ENCODE data around the gene PRR9.
"Not testable (repeated sequence)": the region's sequence is repeated elsewhere in the genome, so short reads cannot be mapped to it uniquely, and the experiment has no call there.

The PRR9 gene

DNA sequence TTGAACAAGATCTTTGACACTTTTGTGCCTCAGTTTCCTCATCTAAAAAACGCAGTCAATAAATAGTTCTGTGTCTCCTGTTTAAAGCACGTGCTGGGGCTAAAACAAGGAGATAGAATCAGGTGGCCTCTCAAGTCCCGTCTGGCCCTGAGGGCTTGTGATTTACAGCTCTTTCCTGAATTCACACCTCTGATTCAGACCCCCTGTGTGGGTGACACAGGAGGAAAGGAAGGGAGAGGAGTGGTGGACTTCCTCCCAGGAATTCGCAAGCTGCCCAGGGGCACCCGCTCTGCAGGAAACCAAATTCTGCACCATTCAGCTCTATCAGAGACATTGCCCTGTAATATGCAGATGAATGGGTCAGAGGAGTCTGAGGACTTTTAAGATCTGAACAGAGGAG, 5.2 kb upstream of the PRR9 start:
- Histone ChIP-seq H3K27ac (ENCODE audit: insufficient read depth in 1 of 2, low read depth in 1 of 2, low read length in 2 of 2, poor library complexity in 1 of 2, severe bottlenecking in 2 of 2) (no peak overlapping the region), H3K4me3 (ENCODE audit: control insufficient read depth in 1 of 7, extremely low read depth in 1 of 7, insufficient read depth in 4 of 7, low read depth in 2 of 7, low read length in 6 of 7) (no peak overlapping the region), H3K9me3 (ENCODE audit: control extremely low read depth in 1 of 5, control insufficient read depth in 4 of 5, insufficient read depth in 2 of 5, low read depth in 1 of 5, low read length in 4 of 5) (no peaks in the 10 kb centered on the region), H3K27me3 (replicated peaks in 2 of 5; ENCODE audit: control insufficient read depth in 4 of 5, insufficient read depth in 5 of 5, low read length in 4 of 5) (peaks cover 0 to 23% (median 6%) of the 10 kb centered on the region in 5 experiments), H3K4me1 (ENCODE audit: control extremely low read depth in 1 of 4, control insufficient read depth in 4 of 4, insufficient read depth in 4 of 4, low read length in 3 of 4) (no peaks in the 10 kb centered on the region), H3K36me3 (ENCODE audit: control insufficient read depth in 4 of 4, insufficient read depth in 4 of 4, low read length in 3 of 4) (no peaks in the 10 kb centered on the region)
- no peak for DNase-seq
- WGBS (ENCODE audit: insufficient coverage): 66% methylated on average over 2 of the region's 5 CpGs
- CTCF ChIA-PET: no interaction called here
- POLR2A ChIA-PET: no interaction called here

DNA sequence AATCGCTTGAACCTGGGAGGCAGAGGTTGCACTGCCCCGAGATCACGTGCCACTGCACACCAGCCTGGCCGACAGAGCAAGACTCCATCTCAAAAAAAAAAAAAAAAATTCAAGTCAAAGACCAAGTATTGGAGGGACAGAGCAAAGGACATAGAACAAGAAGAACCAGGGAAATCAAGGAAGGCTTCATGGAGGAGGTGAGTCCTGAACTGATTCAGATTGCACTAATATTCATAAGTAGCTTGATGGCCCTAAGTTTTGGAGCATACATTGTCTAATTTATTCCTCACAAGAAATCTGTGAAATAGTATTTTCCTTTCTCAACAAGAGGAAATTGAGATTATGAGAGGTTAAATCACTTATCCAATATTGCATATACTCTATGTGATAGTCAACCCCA, 3.9 kb upstream of the PRR9 start:
- Histone ChIP-seq H3K4me3 (ENCODE audit: control insufficient read depth in 1 of 7, extremely low read depth in 1 of 7, insufficient read depth in 4 of 7, low read depth in 2 of 7, low read length in 6 of 7) (no peak overlapping the region), H3K27ac (ENCODE audit: insufficient read depth in 1 of 2, low read depth in 1 of 2, low read length in 2 of 2, poor library complexity in 1 of 2, severe bottlenecking in 2 of 2) (no peak overlapping the region), H3K36me3 (ENCODE audit: control insufficient read depth in 4 of 4, insufficient read depth in 4 of 4, low read length in 3 of 4) (no peaks in the 10 kb centered on the region), H3K4me1 (ENCODE audit: control extremely low read depth in 1 of 4, control insufficient read depth in 4 of 4, insufficient read depth in 4 of 4, low read length in 3 of 4) (no peaks in the 10 kb centered on the region), H3K27me3 (replicated peaks in 2 of 5; ENCODE audit: control insufficient read depth in 4 of 5, insufficient read depth in 5 of 5, low read length in 4 of 5) (peaks cover 0 to 23% (median 6%) of the 10 kb centered on the region in 5 experiments), H3K9me3 (ENCODE audit: control extremely low read depth in 1 of 5, control insufficient read depth in 4 of 5, insufficient read depth in 2 of 5, low read depth in 1 of 5, low read length in 4 of 5) (no peaks in the 10 kb centered on the region)
- CTCF ChIA-PET: interaction anchor here (1.5 kb wide), 1 partner anchor 24 kb away, joined by 3 read pairs; no protein-coding TSS in a partner anchor
- WGBS (ENCODE audit: insufficient coverage): 100% methylated on average over 1 of the region's 4 CpGs
- POLR2A ChIA-PET: no interaction called here
- no peak for DNase-seq

DNA sequence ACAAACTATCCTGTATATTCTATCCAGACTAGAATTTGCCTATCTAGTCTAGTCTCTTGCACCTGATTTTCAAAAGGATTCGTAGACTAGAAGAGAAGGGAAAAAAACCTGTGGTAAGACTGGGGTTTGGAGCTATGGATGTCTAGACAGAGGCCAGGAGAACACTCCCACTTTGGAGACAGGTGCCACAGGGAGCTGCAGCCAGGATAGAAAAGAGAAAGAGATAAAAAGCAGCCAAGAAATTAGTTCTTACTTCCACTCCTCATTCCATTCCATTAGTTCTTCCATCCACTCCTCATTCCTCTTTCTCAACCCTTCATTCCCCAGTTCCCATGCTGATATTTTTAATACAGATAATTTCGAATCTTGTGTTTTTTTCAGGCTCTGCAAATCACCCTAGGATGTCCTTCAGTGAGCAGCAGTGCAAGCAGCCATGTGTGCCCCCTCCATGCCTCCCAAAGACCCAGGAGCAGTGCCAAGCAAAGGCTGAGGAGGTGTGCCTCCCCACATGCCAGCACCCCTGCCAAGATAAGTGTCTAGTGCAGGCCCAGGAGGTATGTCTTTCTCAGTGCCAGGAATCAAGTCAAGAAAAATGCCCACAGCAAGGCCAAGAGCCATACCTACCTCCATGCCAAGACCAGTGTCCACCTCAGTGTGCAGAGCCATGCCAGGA, 496 bp downstream of the PRR9 start:
- Histone ChIP-seq H3K27ac (ENCODE audit: insufficient read depth in 1 of 2, low read depth in 1 of 2, low read length in 2 of 2, poor library complexity in 1 of 2, severe bottlenecking in 2 of 2) (no peak overlapping the region), H3K4me3 (ENCODE audit: control insufficient read depth in 1 of 7, extremely low read depth in 1 of 7, insufficient read depth in 4 of 7, low read depth in 2 of 7, low read length in 6 of 7) (no peak overlapping the region), H3K9me3 (ENCODE audit: control extremely low read depth in 1 of 5, control insufficient read depth in 4 of 5, insufficient read depth in 2 of 5, low read depth in 1 of 5, low read length in 4 of 5) (no peaks in the 10 kb centered on the region), H3K27me3 (replicated peaks in 2 of 5; ENCODE audit: control insufficient read depth in 4 of 5, insufficient read depth in 5 of 5, low read length in 4 of 5) (peaks cover 0 to 4% (median 0%) of the 10 kb centered on the region in 5 experiments), H3K4me1 (ENCODE audit: control extremely low read depth in 1 of 4, control insufficient read depth in 4 of 4, insufficient read depth in 4 of 4, low read length in 3 of 4) (no peaks in the 10 kb centered on the region), H3K36me3 (ENCODE audit: control insufficient read depth in 4 of 4, insufficient read depth in 4 of 4, low read length in 3 of 4) (no peaks in the 10 kb centered on the region)
- WGBS (ENCODE audit: insufficient coverage): 80% methylated on average over 1 of the region's 2 CpGs
- DNase-seq: no peak
- POLR2A ChIA-PET: no interaction called here
- CTCF ChIA-PET: interaction anchor here (0.7 to 1.1 kb wide), 2 partner anchors 9 to 16 kb away, joined by 3 read pairs; no protein-coding TSS in a partner anchor

GRCh38 chr1:153220606-153221303, 3.4 kb downstream of the PRR9 start:
- ChIA-PET CTCF (interaction anchor here (0.5 to 4.2 kb wide), 4 partner anchors 8 to 546 kb away, joined by 3 to 21 read pairs (median 3); no protein-coding TSS in a partner anchor), POLR2A (no interaction called here)
- no peak overlapping the region for H3K4me3 ChIP-seq (ENCODE audit: control insufficient read depth in 1 of 7, extremely low read depth in 1 of 7, insufficient read depth in 4 of 7, low read depth in 2 of 7, low read length in 6 of 7)
- H3K27ac ChIP-seq (ENCODE audit: insufficient read depth in 1 of 2, low read depth in 1 of 2, low read length in 2 of 2, poor library complexity in 1 of 2, severe bottlenecking in 2 of 2): no peak overlapping the region
- no peaks in the 10 kb centered on the region for H3K9me3 ChIP-seq (ENCODE audit: control extremely low read depth in 1 of 5, control insufficient read depth in 4 of 5, insufficient read depth in 2 of 5, low read depth in 1 of 5, low read length in 4 of 5)
- peak; percentile 7 to 42 (median 25) for DNase-seq
- WGBS (ENCODE audit: insufficient coverage): 41% methylated on average over 6 of the region's 6 CpGs
- H3K36me3 ChIP-seq (ENCODE audit: control insufficient read depth in 4 of 4, insufficient read depth in 4 of 4, low read length in 3 of 4): no peaks in the 10 kb centered on the region
- H3K27me3 ChIP-seq (replicated peaks in 2 of 5; ENCODE audit: control insufficient read depth in 4 of 5, insufficient read depth in 5 of 5, low read length in 4 of 5): peaks cover 0 to 4% (median 0%) of the 10 kb centered on the region in 5 experiments
- no peaks in the 10 kb centered on the region for H3K4me1 ChIP-seq (ENCODE audit: control extremely low read depth in 1 of 4, control insufficient read depth in 4 of 4, insufficient read depth in 4 of 4, low read length in 3 of 4)

DNA sequence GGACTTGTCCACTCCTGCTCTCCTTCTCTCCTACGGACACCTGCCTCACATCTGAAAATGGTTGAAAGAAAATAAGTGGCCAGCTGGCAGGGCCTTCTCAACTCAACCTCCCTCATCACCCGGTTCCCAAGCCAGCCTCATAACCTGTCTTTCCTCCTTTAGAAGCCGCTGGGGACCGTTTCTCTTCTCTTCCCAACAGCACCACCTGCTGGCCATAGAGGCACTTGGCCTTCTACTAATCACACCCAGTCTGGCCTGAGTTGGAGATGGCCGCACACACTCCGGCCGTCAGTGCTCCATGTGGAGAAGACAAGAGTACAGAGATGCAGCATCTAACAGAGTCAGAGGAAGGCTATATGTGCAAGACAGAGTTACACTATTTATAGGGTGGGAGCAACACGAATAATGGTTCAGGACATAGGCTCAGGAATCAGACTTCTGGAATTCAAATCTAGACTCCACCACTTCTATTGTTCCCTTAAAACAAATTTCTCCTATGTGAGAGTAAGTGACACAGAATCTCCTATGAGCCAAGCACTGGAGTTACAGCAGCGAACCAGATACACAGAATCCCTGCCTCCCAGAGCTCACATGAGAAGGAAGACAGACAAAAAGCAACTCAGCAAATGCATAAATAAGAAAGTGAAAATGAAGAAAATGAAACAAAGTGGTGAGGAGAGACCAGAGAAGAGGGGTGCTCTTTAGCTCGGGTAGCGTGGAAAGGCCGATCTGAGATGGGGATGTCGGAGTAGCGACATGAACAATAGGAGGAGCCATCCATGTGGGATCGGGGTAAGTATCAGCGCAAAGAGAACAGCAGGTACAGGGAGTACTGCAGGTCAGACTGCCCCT, 5.9 kb downstream of the PRR9 start:
- POLR2A ChIA-PET; H3K4me3 ChIP-seq (ENCODE audit: control insufficient read depth in 1 of 7, extremely low read depth in 1 of 7, insufficient read depth in 4 of 7, low read depth in 2 of 7, low read length in 6 of 7): not testable (repeated sequence)
- CTCF ChIA-PET: interaction anchor here (0.7 to 4.2 kb wide), 3 partner anchors 12 to 353 kb away, joined by 4 to 21 read pairs (median 6); no protein-coding TSS in a partner anchor

GRCh38 chr1:153227810-153228209, 10.4 kb downstream of the PRR9 start:
- Histone ChIP-seq H3K36me3 (ENCODE audit: control insufficient read depth in 4 of 4, insufficient read depth in 4 of 4, low read length in 3 of 4) (no peaks in the 10 kb centered on the region), H3K4me1 (ENCODE audit: control extremely low read depth in 1 of 4, control insufficient read depth in 4 of 4, insufficient read depth in 4 of 4, low read length in 3 of 4) (peaks cover 5 to 16% (median 9%) of the 10 kb centered on the region in 4 experiments), H3K9me3 (ENCODE audit: control extremely low read depth in 1 of 5, control insufficient read depth in 4 of 5, insufficient read depth in 2 of 5, low read depth in 1 of 5, low read length in 4 of 5) (no peaks in the 10 kb centered on the region), H3K27ac (ENCODE audit: insufficient read depth in 1 of 2, low read depth in 1 of 2, low read length in 2 of 2, poor library complexity in 1 of 2, severe bottlenecking in 2 of 2) (no peak overlapping the region), H3K27me3 (replicated peaks in 2 of 5; ENCODE audit: control insufficient read depth in 4 of 5, insufficient read depth in 5 of 5, low read length in 4 of 5) (peaks cover 0 to 2% (median 0%) of the 10 kb centered on the region in 5 experiments), H3K4me3 (ENCODE audit: control insufficient read depth in 1 of 7, extremely low read depth in 1 of 7, insufficient read depth in 4 of 7, low read depth in 2 of 7, low read length in 6 of 7) (no peak overlapping the region)
- POLR2A ChIA-PET: no interaction called here
- 100% methylated on average over 2 of the region's 2 CpGs for WGBS (ENCODE audit: insufficient coverage)
- CTCF ChIA-PET: interaction anchor here (1.1 to 2.4 kb wide), 4 partner anchors 10 to 57 kb away, joined by 3 to 12 read pairs (median 6); partner anchors contain the start of gene PRR9
- DNase-seq: no peak

More for the DNA sequence above, 5.9 kb downstream of the PRR9 start:
- not testable (repeated sequence) for H3K9me3 ChIP-seq (ENCODE audit: control extremely low read depth in 1 of 5, control insufficient read depth in 4 of 5, insufficient read depth in 2 of 5, low read depth in 1 of 5, low read length in 4 of 5); H3K27ac ChIP-seq (ENCODE audit: insufficient read depth in 1 of 2, low read depth in 1 of 2, low read length in 2 of 2, poor library complexity in 1 of 2, severe bottlenecking in 2 of 2); H3K27me3 ChIP-seq (replicated peaks in 2 of 5; ENCODE audit: control insufficient read depth in 4 of 5, insufficient read depth in 5 of 5, low read length in 4 of 5); H3K4me1 ChIP-seq (ENCODE audit: control extremely low read depth in 1 of 4, control insufficient read depth in 4 of 4, insufficient read depth in 4 of 4, low read length in 3 of 4); H3K36me3 ChIP-seq (ENCODE audit: control insufficient read depth in 4 of 4, insufficient read depth in 4 of 4, low read length in 3 of 4)
- DNase-seq: peak; percentile 36 to 63 (median 61)
- 77% methylated on average over 9 of the region's 16 CpGs for WGBS (ENCODE audit: insufficient coverage)
